Measurements from ENCODE around the gene DAB1. TPM values are rescaled to one million over a fixed set of nuclear protein-coding genes. Genes with fewer than 3 reads are reported as not detected.

DAB1 gene
- total RNA-seq, 1 donor from 2014 or later: not detected

GRCh38 chr1:57084701-57085100, 339.2 kb downstream of the DAB1 start:
- no peak for DNase-seq (ENCODE audit: low read depth)

- DNase-seq (ENCODE audit: low read depth): no peak
Observed at GRCh38 chr1:57082711-57083439, 341.0 kb downstream of the DAB1 start.

GRCh38 chr1:57079454-57080157, 344.3 kb downstream of the DAB1 start:
- DNase-seq (ENCODE audit: low read depth): no peak

GRCh38 chr1:57072401-57073110, 351.3 kb downstream of the DAB1 start:
- DNase-seq (ENCODE audit: low read depth): no peak

- no peak for DNase-seq (ENCODE audit: low read depth)
Observed at GRCh38 chr1:57067863-57068262, 356.0 kb downstream of the DAB1 start.

GRCh38 chr1:57066980-57067610, 356.8 kb downstream of the DAB1 start:
- no peak for DNase-seq (ENCODE audit: low read depth)

- no peak for DNase-seq (ENCODE audit: low read depth)
Observed at GRCh38 chr1:57065442-57065841, 358.4 kb downstream of the DAB1 start.

GRCh38 chr1:57064379-57065140, 359.3 kb downstream of the DAB1 start:
- no peak for DNase-seq (ENCODE audit: low read depth)

GRCh38 chr1:57063406-57064125, 360.3 kb downstream of the DAB1 start:
- DNase-seq (ENCODE audit: low read depth): no peak

- no peak for DNase-seq (ENCODE audit: low read depth)
Observed at GRCh38 chr1:57061369-57061768, 362.5 kb downstream of the DAB1 start.

- DNase-seq (ENCODE audit: low read depth): no peak
Observed at GRCh38 chr1:57060451-57060850, 363.4 kb downstream of the DAB1 start.

- no peak for DNase-seq (ENCODE audit: low read depth)
Observed at GRCh38 chr1:57058652-57059501, 365.0 kb downstream of the DAB1 start.

- DNase-seq (ENCODE audit: low read depth): no peak
Observed at GRCh38 chr1:57048856-57049255, 375.0 kb downstream of the DAB1 start.

GRCh38 chr1:57046462-57046861, 377.4 kb downstream of the DAB1 start:
- DNase-seq (ENCODE audit: low read depth): no peak

GRCh38 chr1:57041901-57042300, 382.0 kb downstream of the DAB1 start:
- DNase-seq (ENCODE audit: low read depth): no peak

GRCh38 chr1:57040811-57041210, 383.0 kb downstream of the DAB1 start:
- DNase-seq (ENCODE audit: low read depth): no peak

- no peak for DNase-seq (ENCODE audit: low read depth)
Observed at GRCh38 chr1:57036641-57037579, 386.9 kb downstream of the DAB1 start.

- DNase-seq (ENCODE audit: low read depth): no peak
Observed at GRCh38 chr1:57034713-57035112, 389.1 kb downstream of the DAB1 start.

All from myocyte (in vitro differentiated cells).